8988T (cell line): Measurements from ENCODE around the gene CREB3L1.
"Not testable (repeated sequence)": the region's sequence is repeated elsewhere in the genome, so short reads cannot be mapped to it uniquely, and the experiment has no call there.

ENCODE experiments used
- DNase-seq: peaks from one replicate; pipeline ENCODE4 v3.0.0; 2011

Gene CREB3L1

DNA sequence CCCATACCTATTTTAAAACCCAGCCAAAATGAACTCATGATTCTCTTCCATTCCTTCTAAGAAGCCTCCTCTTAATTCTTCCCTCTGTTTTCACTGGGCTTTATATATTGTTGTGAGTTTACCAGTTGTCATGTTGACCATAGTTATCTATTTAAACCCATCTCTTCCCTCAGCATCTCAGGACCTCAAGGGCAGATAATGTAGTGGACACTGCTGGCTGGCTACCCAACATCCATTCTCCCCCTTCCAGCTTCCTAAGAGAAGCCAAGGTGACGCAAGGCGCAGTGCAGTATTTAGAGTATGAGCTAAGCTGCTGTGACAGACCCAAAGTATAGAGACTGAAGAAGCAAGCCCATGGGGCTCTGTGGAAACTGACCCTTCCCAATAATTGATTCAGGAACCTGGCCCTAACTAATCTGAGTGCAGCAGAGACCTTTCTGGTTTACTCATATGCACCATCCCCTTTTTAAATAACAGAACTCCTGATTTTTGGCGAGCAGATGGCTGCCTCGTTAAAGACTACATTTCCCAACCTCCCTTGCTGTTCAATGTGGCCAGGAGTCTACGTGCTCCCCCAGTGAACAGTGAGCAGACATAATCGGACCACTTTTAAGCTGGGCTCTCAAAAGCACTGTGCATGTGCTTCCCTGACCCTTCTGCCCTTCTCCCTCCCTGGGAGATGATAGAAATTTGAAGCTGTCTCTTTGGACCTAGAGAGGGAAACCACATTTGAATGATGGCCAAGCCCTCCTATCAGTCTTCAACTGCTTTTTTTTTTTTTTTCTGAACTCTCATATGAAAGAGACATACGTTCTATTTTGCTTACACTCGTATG, 28.1 kb upstream of the CREB3L1 start:
- no peak for DNase-seq

DNA sequence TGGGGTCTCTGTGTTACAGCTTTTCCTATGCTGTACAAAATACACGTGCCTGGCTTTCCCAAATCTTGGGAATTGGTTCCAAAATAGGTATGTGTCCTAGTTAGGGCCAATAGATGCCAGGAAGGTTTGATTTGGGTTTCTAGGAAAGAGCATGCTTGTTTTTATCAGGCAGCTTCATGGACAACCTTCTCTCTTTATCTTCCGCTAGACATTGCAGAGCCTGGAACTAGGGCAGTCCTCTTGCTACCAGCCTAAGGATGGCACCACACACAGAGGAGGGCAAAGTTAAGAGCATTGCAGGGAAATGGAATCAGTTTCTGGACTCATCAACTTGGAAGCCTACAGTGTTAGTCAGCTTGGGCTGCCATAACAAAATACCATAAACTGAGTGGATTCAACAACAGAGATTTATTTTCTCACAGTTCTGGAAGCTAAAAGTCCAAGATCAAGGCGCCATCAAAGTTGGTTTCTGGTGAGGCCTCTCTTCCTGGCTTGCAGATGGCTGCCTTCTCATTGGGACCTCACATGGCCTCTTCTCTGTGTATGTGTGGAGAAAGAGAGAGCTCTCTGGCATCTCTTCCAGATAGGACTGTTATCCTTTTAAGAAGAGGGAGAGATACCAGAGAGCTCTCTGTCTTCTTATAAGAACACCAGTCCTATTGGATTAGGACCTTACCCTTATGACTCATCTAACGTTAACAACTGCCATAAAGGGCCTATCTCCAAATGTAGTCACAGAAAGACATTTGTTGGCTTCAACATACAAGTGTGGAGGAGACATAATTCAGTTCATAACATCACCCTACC, 27.3 kb upstream of the CREB3L1 start:
- DNase-seq: no peak

- DNase-seq: no peak
Measured at GRCh38 chr11:46250745-46251052, 26.8 kb upstream of the CREB3L1 start.

- no peak for DNase-seq
Measured at GRCh38 chr11:46251954-46252353, 25.5 kb upstream of the CREB3L1 start.

DNA sequence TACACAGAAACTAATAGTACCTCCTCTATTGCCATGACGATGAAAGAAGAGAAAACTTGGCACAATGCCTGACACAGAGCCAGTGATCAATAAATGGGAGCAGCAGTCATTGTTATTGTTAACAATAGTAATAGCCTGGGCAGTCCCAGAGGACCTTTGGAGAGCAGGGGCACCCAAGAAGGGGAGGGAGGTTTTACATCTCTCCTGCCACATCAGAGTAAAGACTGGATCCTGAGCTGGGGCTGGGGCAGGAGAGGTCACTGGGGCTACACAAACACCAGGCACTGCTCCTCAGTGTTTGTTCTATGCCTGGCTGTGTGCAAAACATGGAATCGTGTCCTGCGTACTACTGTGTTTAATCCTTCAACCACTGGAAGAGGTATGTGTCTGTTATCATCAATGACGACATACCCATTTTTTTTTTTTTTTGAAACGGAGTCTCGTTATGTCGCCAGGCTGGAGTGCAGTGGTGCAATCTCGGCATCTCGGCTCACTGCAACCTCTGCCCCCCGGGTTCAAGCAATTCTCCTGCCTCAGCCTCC, 25.0 kb upstream of the CREB3L1 start:
- no peak for DNase-seq

DNA sequence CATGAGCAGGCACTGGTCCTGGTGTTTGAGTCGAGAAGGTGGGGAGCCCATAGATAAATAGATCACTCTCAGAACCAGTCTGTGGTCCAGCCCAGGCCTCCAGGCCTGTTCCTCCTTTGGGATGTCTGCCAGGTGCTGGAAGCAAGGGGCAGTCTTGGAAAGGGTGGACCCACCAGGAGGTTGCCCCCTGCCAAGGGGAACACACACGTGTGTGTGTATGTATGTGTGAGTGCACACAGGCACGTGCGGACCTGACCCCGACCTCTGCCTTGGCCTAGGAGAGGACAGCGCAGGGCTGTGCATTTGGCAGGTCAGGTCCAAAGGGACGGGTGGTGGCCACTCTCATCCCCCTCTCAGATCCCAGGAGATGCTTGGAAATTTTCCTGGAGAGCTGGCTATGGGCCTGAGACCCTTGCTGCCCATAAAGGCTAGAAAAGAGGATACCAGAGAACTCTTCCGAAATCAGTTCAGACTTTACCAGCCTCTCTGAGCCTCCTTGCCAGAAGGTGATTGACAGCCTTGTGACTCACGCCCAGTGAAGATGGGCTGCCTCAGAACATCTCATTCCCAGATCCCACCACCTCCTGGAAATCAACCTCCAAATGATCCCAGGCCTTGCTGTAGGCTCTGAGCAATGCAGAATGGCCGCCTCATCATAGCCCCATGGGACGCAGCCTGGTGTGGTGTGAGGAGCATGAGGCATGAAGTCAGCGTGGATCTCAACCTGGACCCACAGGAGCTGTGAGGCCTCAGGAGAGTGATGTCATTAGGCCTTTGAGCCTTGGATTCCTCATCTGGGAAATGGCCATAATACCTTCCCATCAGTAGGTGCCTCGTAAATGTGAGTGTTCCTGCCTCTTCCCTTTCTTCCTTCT, 24.0 kb upstream of the CREB3L1 start:
- DNase-seq: no peak

GRCh38 chr11:46254133-46254491, 23.4 kb upstream of the CREB3L1 start:
- DNase-seq: no peak

DNA sequence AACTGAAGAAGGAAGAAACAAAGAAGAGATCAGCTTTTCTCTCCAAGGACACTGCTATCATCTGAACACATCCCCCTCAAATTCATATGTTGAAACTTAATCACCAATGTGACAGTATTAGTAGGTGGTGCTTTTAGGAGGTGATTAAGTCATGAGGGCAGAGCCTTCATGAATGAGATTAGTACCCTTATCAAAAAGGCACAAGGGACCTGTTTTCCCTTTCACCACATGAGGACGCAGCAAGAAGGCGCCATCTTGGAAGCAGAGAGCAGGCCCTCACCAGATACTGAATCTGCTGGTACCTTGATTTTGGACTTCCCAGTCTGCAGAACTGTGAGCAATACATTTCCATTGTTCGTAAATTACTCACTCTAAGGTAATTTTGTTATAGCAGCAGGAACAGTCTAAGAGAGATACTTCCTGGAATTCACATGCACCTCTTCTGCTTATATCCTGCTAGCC, 20.9 kb upstream of the CREB3L1 start:
- DNase-seq: no peak

- DNase-seq: not testable (repeated sequence)
Measured at GRCh38 chr11:46259347-46259746, 18.1 kb upstream of the CREB3L1 start.

DNA sequence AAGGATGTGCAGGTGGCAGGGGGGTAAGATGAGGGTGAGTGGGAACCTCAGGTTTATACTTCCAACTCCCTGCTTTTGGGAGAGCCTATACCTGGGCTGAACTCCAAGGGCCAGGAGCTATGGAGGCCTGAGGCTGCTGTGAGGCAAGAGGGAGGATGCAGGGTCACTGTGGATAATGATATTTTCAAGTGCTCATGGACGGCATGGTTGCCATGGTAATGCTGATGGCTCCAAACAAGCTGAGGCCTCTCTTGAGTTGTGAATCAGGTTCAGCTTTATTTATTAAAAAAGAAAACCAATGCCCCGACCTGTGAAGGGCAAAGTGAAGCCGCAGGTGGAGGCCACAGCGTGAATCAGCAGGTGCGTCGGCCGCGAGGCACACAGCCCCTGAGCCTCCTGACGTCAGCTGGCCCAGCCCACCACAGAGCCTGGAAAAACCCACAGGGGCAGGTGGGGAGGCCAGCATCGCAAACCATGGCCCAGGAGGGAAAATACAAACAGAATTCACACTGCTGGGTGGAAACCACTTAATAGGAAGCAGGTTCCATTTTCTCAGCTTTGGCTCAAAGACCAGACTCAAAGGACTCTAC, 17.4 kb upstream of the CREB3L1 start:
- no peak for DNase-seq

GRCh38 chr11:46263120-46263519, 14.3 kb upstream of the CREB3L1 start:
- DNase-seq: no peak

DNA sequence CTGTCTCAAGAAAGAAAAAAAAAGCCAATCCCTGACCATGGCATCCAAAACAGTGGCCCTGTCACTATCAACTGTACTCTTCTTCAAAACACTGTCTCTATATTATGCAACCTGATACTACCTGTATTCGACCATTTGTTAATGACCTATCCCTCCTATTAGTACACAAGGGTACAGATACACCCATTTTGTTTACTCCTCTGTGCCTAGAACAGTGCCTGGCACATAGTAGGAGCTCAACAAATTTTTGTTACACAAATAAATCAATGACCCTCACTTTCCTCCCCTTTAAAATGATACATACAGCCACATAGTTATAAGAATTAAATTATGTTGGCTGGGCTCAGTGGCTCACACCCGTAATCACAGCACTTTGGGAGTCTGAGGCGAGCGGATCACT, 13.4 kb upstream of the CREB3L1 start:
- DNase-seq: no peak

DNA sequence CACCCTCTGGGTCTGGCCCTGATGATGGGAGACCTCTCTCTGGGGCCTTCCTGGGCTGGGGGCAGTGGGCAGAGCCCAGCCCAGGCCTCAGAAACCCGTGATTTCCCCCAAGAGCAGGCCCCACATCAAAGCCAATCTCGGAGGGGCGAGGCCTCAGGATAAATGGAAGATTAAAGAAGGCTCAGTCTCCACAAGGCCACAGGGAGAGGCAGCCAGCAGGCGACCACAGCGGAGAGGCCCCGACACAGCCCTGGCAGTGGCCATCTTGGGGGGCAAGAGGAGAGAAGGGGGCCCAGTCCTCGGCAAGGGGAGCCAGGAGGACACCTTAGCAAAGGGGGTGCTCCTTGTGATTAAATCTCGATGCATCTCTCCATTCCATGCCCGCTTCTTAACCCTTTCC, 12.5 kb upstream of the CREB3L1 start:
- no peak for DNase-seq

DNA sequence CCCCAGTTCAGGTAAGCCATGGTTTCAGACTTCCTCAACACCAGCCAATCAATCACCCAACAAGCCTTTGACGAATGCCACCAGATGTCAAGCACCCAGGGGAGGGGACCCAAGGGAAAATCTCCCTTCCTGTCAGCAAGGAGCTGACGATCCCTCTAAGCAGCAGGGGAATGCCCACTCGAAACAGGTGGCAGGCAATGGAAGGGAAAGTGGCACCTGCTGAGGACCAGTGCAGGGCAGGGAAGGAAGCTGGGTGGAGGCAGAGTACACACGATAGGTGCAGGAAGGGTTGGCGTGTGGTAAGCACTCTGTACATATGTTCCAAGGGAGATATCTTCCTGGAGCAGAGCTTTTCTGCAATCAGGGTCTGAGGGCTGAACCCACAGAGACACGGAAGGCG, 11.7 kb upstream of the CREB3L1 start:
- no peak for DNase-seq

DNA sequence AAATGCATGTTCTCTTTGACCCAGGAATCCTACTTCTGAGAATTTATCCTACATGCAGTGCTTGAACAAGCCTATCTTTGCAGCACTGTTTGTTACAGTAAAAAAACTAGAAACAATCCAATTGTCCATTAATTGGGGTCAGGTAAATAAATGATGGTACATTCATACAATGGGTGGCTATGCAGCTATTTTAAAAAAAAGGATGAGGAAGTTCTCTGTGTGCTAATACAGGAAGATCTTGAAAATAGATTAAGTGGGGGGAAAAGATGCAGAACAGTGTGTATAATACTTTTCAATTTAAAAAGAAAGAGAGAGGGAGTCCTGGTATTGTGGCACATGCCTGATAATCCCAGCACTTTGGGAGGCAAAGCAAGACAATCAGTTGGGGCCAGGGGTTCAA, 9.5 kb upstream of the CREB3L1 start:
- no peak for DNase-seq

DNA sequence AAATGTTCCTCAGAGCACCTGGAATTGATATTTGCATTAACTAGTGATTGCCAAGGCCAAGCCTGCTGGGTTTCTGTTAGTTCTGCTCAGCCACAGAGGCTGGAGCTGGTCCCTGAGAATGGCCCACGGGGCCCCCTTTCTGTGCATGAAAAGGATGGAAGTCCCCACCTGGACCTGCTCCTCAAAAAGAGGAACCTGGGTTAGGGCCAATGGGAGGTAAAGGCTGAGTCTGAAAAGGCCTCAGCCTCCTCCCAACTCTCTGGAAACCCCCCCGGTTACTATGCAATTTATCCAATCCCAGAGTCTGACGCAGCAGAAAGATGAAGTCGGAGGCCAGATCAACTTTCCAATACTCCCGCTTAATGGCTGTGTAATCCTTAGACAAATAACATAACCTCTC, 6.8 kb upstream of the CREB3L1 start:
- DNase-seq: no peak

GRCh38 chr11:46271407-46271806, 6.1 kb upstream of the CREB3L1 start:
- no peak for DNase-seq

- DNase-seq: no peak
Measured at GRCh38 chr11:46271875-46272815, 5.3 kb upstream of the CREB3L1 start.

GRCh38 chr11:46272816-46273427, 4.5 kb upstream of the CREB3L1 start:
- DNase-seq: no peak

- DNase-seq: no peak
Measured at GRCh38 chr11:46273511-46274205, 3.8 kb upstream of the CREB3L1 start.
